Bone marrow (tissue), 2 donors: ENCODE results near the gene KIF19.

Source experiments
- DNase-seq, 2 donors: peaks; one replicate each; lab custom pipeline; 2025; lab: John Stamatoyannopoulos, UW

Gene KIF19

GRCh38 chr17:74362810-74363498, 36.9 kb downstream of the KIF19 start:
- DNase-seq = no peak

- no peak for DNase-seq
Observed at GRCh38 chr17:74367206-74367605, 41.2 kb downstream of the KIF19 start, which contains the start of gene GPR142. GPR142 (plus strand) TSS chr17:74367506; CDS start chr17:74369541, 2,035 bp downstream.

- DNase-seq = peak in 1 of 2 donors; percentile 49
Observed at GRCh38 chr17:74368341-74369081, 42.5 kb downstream of the KIF19 start.

- DNase-seq = peak; percentile 47 to 74
Observed at GRCh38 chr17:74369221-74369620, 43.2 kb downstream of the KIF19 start.

- DNase-seq = no peak
Observed at GRCh38 chr17:74369665-74370490, 43.9 kb downstream of the KIF19 start.

- no peak for DNase-seq
Observed at GRCh38 chr17:74371653-74372147, 45.7 kb downstream of the KIF19 start.

- no peak for DNase-seq
Observed at GRCh38 chr17:74372426-74372825, 46.4 kb downstream of the KIF19 start.

GRCh38 chr17:74373838-74374606, 48.0 kb downstream of the KIF19 start:
- DNase-seq = no peak

- DNase-seq = no peak
Observed at GRCh38 chr17:74374858-74375257, 48.8 kb downstream of the KIF19 start.

- DNase-seq = peak; percentile 58 to 88
Observed at GRCh38 chr17:74379495-74380085, 53.6 kb downstream of the KIF19 start.

GRCh38 chr17:74380086-74380958, 54.3 kb downstream of the KIF19 start:
- DNase-seq = no peak

GRCh38 chr17:74380959-74381808, 55.2 kb downstream of the KIF19 start:
- DNase-seq = no peak

- no peak for DNase-seq
Observed at GRCh38 chr17:74383141-74383540, 57.1 kb downstream of the KIF19 start.

GRCh38 chr17:74385201-74385600, 59.2 kb downstream of the KIF19 start:
- no peak for DNase-seq

- no peak for DNase-seq
Observed at GRCh38 chr17:74386386-74386785, 60.4 kb downstream of the KIF19 start.

GRCh38 chr17:74387365-74388218, 61.6 kb downstream of the KIF19 start:
- DNase-seq = no peak

GRCh38 chr17:74389084-74389753, 63.2 kb downstream of the KIF19 start:
- no peak for DNase-seq
